Fibroblast of peridontal ligament (primary cell): Measurements from ENCODE around the gene MANSC4.

Experiments
- DNase-seq: peaks from one replicate; pipeline ENCODE4 v3.0.0-alpha.2; 2010; ENCODE audit errors: extremely low read depth

MANSC4 gene

GRCh38 chr12:27800819-27801218 is 20.8 kb upstream of the MANSC4 start:
- no peak for DNase-seq

GRCh38 chr12:27797301-27798025 is 17.4 kb upstream of the MANSC4 start:
- no peak for DNase-seq

- no peak for DNase-seq
Measured at GRCh38 chr12:27796128-27796527, 16.1 kb upstream of the MANSC4 start.

- no peak for DNase-seq
Measured at GRCh38 chr12:27794818-27795584, 15.0 kb upstream of the MANSC4 start.

GRCh38 chr12:27790179-27790578 is 10.1 kb upstream of the MANSC4 start:
- DNase-seq: no peak

- DNase-seq: peak; percentile 76
Measured at GRCh38 chr12:27787559-27787958, 7.5 kb upstream of the MANSC4 start.

GRCh38 chr12:27785882-27786570 is 6.0 kb upstream of the MANSC4 start:
- DNase-seq: peak; percentile 75

- DNase-seq: no peak
Measured at GRCh38 chr12:27782481-27782880, 2.4 kb upstream of the MANSC4 start.

- peak; percentile 73 for DNase-seq
Measured at GRCh38 chr12:27781680-27782079, 1.6 kb upstream of the MANSC4 start.

DNA sequence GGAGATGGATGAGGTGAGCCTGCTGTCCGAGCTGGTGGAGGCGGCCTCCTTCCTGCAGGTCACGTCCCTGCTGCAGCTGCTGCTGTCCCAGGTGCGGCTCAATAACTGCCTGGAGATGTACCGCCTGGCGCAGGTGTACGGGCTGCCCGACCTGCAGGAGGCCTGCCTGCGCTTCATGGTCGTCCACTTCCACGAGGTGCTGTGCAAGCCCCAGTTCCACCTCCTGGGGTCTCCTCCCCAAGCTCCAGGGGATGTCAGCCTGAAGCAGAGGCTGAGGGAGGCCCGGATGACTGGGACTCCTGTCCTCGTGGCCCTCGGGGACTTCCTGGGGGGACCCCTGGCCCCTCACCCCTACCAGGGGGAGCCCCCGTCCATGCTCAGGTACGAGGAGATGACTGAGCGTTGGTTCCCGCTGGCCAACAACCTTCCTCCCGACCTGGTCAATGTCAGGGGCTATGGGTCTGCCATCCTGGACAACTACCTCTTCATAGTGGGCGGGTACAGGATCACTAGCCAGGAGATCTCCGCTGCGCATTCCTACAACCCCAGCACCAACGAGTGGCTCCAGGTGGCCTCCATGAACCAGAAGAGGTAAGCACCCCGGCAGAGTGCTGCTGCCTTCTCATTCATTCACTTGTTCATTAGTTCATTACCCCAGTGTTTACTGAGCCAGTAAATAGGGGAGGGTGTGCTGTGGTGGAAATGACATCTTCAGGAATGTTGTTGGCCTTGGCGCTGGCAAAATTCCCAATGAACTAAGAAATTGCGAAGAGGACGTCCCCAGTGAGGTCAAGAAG is 774 bp upstream of the MANSC4 start:
- DNase-seq: peak; percentile 58

DNA sequence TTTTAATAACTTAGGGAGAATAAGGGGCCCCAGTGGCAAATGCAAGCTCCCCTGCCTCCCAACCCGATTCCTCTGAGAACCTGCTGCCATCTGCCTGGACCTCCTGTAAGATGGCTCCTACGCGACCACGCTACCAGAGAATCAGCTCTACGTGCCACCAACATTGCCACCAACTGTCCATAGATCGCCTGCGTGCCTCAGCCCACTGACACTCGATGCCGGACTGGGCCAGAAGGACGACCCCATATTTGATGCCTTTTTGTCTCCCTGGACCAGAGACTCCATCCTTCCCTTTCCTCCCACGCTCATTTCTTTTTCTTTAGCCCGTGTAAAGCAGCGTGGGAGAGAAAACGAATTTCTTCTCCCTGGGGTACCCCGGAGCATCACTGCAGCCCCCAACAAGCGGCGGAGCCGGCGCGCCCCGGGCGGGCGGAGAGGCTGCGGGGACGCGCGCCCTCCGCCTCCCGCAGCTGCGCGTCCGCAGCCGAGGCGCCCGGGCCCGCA is 568 bp downstream of the MANSC4 start:
- DNase-seq: peak; percentile 28

- no peak for DNase-seq
Measured at GRCh38 chr12:27778206-27778605, 1.8 kb downstream of the MANSC4 start.

GRCh38 chr12:27777141-27777540 is 2.9 kb downstream of the MANSC4 start:
- no peak for DNase-seq

GRCh38 chr12:27772328-27773049 is 7.5 kb downstream of the MANSC4 start:
- no peak for DNase-seq

- no peak for DNase-seq
Measured at GRCh38 chr12:27771481-27772327, 8.3 kb downstream of the MANSC4 start.

DNA sequence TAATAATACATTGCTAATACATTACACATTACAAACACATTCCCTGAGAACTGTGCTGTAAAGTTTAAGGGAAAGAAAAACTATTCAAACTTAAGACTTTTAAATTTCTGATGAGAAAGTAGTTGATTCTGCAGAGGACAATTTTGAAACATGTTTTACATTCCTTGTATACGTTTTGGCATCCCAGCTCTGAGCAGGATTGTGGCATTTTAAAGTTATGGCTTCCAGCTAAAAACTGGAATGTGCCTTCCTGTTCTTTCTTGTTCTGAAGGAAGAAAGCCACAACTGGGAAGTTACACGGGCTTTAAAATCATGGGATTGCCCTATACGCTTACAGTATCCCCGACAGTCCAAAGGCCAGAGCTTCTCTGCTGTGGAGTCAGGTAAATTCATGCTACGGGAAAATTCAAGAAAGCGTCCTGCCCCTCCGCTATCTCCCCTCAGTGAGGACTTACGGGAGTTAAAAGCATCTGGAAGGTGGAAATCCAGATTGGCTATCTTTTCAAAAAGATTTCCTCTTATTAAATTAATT is 10.8 kb downstream of the MANSC4 start:
- no peak for DNase-seq

GRCh38 chr12:27766587-27766986 is 13.4 kb downstream of the MANSC4 start:
- peak; percentile 32 for DNase-seq

DNA sequence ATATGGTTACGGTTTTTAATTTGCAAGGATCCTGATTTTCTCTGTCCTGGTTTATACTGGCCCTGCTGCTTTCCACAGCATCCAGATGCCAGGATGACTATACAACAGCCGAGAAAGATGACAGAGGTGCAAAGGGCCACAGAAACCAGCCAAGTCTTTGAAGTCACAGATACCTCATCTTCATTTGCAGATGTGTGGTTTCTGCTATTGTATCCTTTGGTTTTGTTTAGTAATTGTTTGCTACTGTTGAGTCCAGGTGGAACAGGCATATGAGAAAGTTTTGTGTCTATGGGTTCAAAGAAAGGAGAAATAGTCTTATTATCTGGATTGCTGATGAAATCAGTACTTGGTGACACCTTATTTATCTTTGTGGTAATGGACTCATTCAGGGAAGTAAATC is 17.3 kb downstream of the MANSC4 start:
- no peak for DNase-seq

GRCh38 chr12:27756670-27757195 is 23.3 kb downstream of the MANSC4 start:
- DNase-seq: no peak

DNA sequence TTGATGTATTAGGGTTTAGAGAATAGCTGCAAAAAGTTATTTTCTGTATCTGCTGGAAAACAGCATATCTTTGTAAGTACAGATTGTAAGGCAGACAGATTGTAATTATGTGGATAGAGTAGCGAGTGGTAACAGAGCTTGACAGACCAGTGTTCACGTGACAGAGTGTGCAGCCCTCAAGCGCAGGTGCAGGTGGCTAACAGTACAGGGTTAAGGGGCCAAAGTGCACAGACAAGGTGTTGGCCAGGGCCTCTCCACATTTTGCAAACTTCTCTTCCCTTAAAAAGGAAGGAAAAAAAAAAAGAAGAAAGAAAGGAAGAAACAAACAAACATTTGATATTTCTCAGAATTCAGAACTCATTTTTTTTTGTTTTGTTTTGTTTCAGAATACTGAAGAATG is 25.2 kb downstream of the MANSC4 start:
- DNase-seq: no peak
